ENCODE data around the gene MYH14. TPM values are rescaled to one million over a fixed set of nuclear protein-coding genes. Genes with fewer than 3 reads are reported as not detected.

Gene MYH14
- polyA plus RNA-seq, 1 donor from 2014 or later, result not detected

GRCh38 chr19:50280983-50281382 lies 77.6 kb downstream of the MYH14 start:
- no peak overlapping the region for H3K4me3 ChIP-seq (ENCODE audit: low read length)
- H3K9me2 ChIP-seq (ENCODE audit: insufficient read depth, low read length), result no peaks in the 10 kb centered on the region
- no peak overlapping the region for H3K27ac ChIP-seq (ENCODE audit: low read length)
- no peaks in the 10 kb centered on the region for H3K79me2 ChIP-seq (replicated peaks; ENCODE audit: insufficient read depth, low read length)
- H4K20me1 ChIP-seq (ENCODE audit: insufficient read depth), result no peaks in the 10 kb centered on the region
- H2AFZ ChIP-seq (ENCODE audit: low read depth, low read length), result no peak overlapping the region
- no peaks in the 10 kb centered on the region for H3F3A ChIP-seq (ENCODE audit: insufficient read depth, low read length, poor library complexity, severe bottlenecking)
- no peak overlapping the region for H3K9ac ChIP-seq (ENCODE audit: low read length)
- no peaks in the 10 kb centered on the region for H3K27me3 ChIP-seq (ENCODE audit: insufficient read depth, low read depth, low read length)
- H3K9me3 ChIP-seq (ENCODE audit: low read length), result no peaks in the 10 kb centered on the region
- no peak for TF ChIP-seq CTCF (IDR thresholded peaks at IDR 0.05; ENCODE audit: poor library complexity, severe bottlenecking)
- no peak for TF ChIP-seq SMC3 (conservative IDR thresholded peaks at IDR 0.05; ENCODE audit: poor library complexity)
- no peak for TF ChIP-seq EZH2 (IDR thresholded peaks at IDR 0.05; ENCODE audit: borderline replicate concordance, insufficient read depth, low read length, poor library complexity, severe bottlenecking)
- TF ChIP-seq, protein P1, sequence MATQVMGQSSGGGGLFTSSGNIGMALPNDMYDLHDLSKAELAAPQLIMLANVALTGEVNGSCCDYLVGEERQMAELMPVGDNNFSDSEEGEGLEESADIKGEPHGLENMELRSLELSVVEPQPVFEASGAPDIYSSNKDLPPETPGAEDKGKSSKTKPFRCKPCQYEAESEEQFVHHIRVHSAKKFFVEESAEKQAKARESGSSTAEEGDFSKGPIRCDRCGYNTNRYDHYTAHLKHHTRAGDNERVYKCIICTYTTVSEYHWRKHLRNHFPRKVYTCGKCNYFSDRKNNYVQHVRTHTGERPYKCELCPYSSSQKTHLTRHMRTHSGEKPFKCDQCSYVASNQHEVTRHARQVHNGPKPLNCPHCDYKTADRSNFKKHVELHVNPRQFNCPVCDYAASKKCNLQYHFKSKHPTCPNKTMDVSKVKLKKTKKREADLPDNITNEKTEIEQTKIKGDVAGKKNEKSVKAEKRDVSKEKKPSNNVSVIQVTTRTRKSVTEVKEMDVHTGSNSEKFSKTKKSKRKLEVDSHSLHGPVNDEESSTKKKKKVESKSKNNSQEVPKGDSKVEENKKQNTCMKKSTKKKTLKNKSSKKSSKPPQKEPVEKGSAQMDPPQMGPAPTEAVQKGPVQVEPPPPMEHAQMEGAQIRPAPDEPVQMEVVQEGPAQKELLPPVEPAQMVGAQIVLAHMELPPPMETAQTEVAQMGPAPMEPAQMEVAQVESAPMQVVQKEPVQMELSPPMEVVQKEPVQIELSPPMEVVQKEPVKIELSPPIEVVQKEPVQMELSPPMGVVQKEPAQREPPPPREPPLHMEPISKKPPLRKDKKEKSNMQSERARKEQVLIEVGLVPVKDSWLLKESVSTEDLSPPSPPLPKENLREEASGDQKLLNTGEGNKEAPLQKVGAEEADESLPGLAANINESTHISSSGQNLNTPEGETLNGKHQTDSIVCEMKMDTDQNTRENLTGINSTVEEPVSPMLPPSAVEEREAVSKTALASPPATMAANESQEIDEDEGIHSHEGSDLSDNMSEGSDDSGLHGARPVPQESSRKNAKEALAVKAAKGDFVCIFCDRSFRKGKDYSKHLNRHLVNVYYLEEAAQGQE (IDR thresholded peaks at IDR 0.05; ENCODE audit: borderline replicate concordance), result no peak
- TF ChIP-seq POLR2AphosphoS5 (IDR thresholded peaks at IDR 0.05), result no peak
- no peak for TF ChIP-seq TAF1 (IDR thresholded peaks at IDR 0.05; ENCODE audit: low read depth)
- no peak for TF ChIP-seq MXI1 (conservative IDR thresholded peaks at IDR 0.05; ENCODE audit: poor library complexity, severe bottlenecking)
- no peak overlapping the region for H3K4me2 ChIP-seq (ENCODE audit: low read length)
- no peaks in the 10 kb centered on the region for H3K36me3 ChIP-seq (ENCODE audit: insufficient read depth, low read length)

DNA sequence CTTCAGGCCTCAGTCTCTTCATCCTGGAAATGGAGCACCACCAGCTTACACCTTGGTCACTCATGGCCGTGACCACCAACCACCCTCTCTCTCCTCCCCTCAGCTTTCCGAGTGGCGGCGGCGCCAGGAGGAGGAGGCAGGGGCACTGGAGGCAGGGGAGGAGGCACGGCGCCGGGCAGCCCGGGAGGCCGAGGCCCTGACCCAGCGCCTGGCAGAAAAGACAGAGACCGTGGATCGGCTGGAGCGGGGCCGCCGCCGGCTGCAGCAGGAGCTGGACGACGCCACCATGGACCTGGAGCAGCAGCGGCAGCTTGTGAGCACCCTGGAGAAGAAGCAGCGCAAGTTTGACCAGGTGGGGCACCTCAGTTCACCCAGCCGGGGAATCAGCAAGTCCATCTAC lies 78.1 kb downstream of the MYH14 start:
- Histone ChIP-seq H3K4me3 (ENCODE audit: low read length) (no peak overlapping the region), H3K4me2 (ENCODE audit: low read length) (no peak overlapping the region), H4K20me1 (ENCODE audit: insufficient read depth) (no peaks in the 10 kb centered on the region), H3K9me3 (ENCODE audit: low read length) (no peaks in the 10 kb centered on the region), H3K36me3 (ENCODE audit: insufficient read depth, low read length) (no peaks in the 10 kb centered on the region), H3K79me2 (replicated peaks; ENCODE audit: insufficient read depth, low read length) (no peaks in the 10 kb centered on the region), H3K27me3 (ENCODE audit: insufficient read depth, low read depth, low read length) (no peaks in the 10 kb centered on the region), H3K27ac (ENCODE audit: low read length) (no peak overlapping the region), H3K9ac (ENCODE audit: low read length) (no peak overlapping the region), H3F3A (ENCODE audit: insufficient read depth, low read length, poor library complexity, severe bottlenecking) (no peaks in the 10 kb centered on the region), H2AFZ (ENCODE audit: low read depth, low read length) (no peak overlapping the region), H3K9me2 (ENCODE audit: insufficient read depth, low read length) (no peaks in the 10 kb centered on the region)
- TF ChIP-seq TAF1 (IDR thresholded peaks at IDR 0.05; ENCODE audit: low read depth) (no peak), EZH2 (IDR thresholded peaks at IDR 0.05; ENCODE audit: borderline replicate concordance, insufficient read depth, low read length, poor library complexity, severe bottlenecking) (no peak), MXI1 (conservative IDR thresholded peaks at IDR 0.05; ENCODE audit: poor library complexity, severe bottlenecking) (no peak), RAD21 (conservative IDR thresholded peaks at IDR 0.05) (no peak), CTCF (IDR thresholded peaks at IDR 0.05; ENCODE audit: poor library complexity, severe bottlenecking) (no peak), EP300 (conservative IDR thresholded peaks at IDR 0.05; ENCODE audit: poor library complexity, severe bottlenecking) (no peak), SMC3 (conservative IDR thresholded peaks at IDR 0.05; ENCODE audit: poor library complexity) (no peak), POLR2AphosphoS5 (IDR thresholded peaks at IDR 0.05) (no peak)
- TF ChIP-seq, protein P1 (IDR thresholded peaks at IDR 0.05; ENCODE audit: borderline replicate concordance), result no peak
